ENCODE data around the gene STK40.

Gene STK40

DNA sequence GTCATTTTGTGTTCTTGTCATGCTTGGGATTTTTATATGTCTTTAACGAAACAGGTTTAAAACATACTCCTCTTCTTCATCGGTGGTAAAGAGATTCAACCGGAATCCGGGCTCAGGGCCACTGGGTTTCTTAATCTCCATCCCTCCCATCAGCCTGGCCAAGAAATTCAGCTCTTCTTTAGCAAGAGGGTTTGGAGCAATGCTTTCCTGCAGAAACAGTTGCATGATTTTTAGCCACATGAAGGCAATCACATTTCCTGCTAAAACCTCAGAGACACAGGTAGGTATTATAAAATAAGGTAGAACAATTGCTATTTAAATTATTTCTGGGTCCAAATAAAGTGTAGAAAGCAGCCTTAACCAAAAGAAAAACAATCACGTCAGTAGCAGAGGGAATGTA, 34.7 kb upstream of the STK40 start:
- TF ChIP-seq, protein P1, sequence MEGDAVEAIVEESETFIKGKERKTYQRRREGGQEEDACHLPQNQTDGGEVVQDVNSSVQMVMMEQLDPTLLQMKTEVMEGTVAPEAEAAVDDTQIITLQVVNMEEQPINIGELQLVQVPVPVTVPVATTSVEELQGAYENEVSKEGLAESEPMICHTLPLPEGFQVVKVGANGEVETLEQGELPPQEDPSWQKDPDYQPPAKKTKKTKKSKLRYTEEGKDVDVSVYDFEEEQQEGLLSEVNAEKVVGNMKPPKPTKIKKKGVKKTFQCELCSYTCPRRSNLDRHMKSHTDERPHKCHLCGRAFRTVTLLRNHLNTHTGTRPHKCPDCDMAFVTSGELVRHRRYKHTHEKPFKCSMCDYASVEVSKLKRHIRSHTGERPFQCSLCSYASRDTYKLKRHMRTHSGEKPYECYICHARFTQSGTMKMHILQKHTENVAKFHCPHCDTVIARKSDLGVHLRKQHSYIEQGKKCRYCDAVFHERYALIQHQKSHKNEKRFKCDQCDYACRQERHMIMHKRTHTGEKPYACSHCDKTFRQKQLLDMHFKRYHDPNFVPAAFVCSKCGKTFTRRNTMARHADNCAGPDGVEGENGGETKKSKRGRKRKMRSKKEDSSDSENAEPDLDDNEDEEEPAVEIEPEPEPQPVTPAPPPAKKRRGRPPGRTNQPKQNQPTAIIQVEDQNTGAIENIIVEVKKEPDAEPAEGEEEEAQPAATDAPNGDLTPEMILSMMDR (IDR thresholded peaks at IDR 0.05; ENCODE audit: extremely low read depth, insufficient read depth, missing control alignments), result no peak
- DNase-seq (ENCODE audit: low spot score), result no peak
- in situ Hi-C loops (cut with MboI; ENCODE audit: low pct_unique_long_range_greater_than_20kb, low sequenced_read_pairs, unreplicated experiment), result loop anchor here (25.0 kb wide), 1 partner anchor 283 kb away; the partner anchor contains the start of genes COL8A2 and TRAPPC3

DNA sequence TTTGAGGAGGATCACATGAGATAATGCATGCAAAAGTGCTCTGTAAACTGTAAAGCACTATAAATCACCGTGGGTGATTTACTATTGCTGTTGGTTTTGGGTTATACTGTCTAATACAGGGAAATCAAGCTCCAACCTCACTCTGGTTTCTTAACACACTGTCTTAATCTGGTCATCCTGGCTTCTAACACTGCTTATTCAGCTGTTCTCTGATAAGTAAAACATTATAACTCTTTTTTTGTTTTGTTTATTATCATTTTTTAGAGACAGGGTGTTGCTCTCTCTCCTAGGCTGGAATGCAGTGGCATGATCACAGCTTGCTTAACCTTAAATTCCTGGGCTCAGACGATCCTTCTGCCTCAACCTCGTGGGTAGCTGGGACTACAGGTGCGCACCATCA, 33.8 kb upstream of the STK40 start:
- TF ChIP-seq, protein P1 (IDR thresholded peaks at IDR 0.05; ENCODE audit: extremely low read depth, insufficient read depth, missing control alignments), result no peak
- in situ Hi-C loops (cut with MboI; ENCODE audit: low pct_unique_long_range_greater_than_20kb, low sequenced_read_pairs, unreplicated experiment), result loop anchor here (25.0 kb wide), 1 partner anchor 282 kb away; the partner anchor contains the start of genes COL8A2 and TRAPPC3

DNA sequence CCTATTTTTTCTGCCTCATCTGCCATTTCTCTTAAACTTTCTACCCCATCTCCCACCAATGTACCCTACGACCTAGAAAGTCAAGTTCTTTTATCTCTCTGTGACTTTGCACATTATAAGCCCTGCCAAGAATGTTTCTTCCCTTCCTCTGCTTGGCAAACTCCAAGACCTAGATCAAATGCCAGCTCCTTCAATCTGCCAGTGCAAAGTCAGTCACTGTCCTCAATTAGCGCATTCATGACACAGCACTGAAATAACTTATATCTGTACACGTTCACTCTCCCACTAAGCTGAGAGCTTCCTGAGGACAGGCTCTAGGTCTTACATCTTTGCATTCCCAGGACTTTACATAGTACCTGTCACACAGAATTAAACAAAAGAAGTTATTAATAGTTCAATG, 33.4 kb upstream of the STK40 start:
- TF ChIP-seq, protein P1 (IDR thresholded peaks at IDR 0.05; ENCODE audit: extremely low read depth, insufficient read depth, missing control alignments), result no peak
- no peak for DNase-seq (ENCODE audit: low spot score)
- in situ Hi-C loops (cut with MboI; ENCODE audit: low pct_unique_long_range_greater_than_20kb, low sequenced_read_pairs, unreplicated experiment), result loop anchor here (25.0 kb wide), 1 partner anchor 282 kb away; the partner anchor contains the start of genes COL8A2 and TRAPPC3

More for the DNA sequence above, 33.8 kb upstream of the STK40 start:
- no peak for DNase-seq (ENCODE audit: low spot score)

DNA sequence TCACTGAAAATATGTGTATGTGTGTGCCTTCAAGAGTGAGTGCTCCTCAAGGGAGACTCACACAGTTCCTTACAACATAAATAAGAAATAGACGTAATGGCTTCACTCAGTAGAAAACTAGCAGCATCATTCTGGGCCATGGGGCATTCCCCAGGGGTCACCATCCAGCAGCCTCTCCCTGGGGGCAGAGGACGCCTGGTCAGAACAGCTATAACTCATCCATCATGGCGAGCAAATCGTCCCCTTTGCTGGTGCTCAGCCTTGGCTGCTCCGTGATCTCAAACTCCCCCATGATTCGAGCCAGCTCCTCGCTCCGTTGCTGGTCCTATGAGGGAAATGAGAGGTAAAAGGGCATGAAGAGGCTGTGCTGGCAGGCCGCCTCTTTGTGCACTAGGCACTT, 32.2 kb upstream of the STK40 start:
- TF ChIP-seq, protein P1 (IDR thresholded peaks at IDR 0.05; ENCODE audit: extremely low read depth, insufficient read depth, missing control alignments), result no peak
- no peak for DNase-seq (ENCODE audit: low spot score)
- in situ Hi-C loops (cut with MboI; ENCODE audit: low pct_unique_long_range_greater_than_20kb, low sequenced_read_pairs, unreplicated experiment), result loop anchor here (25.0 kb wide), 1 partner anchor 281 kb away; the partner anchor contains the start of genes COL8A2 and TRAPPC3

DNA sequence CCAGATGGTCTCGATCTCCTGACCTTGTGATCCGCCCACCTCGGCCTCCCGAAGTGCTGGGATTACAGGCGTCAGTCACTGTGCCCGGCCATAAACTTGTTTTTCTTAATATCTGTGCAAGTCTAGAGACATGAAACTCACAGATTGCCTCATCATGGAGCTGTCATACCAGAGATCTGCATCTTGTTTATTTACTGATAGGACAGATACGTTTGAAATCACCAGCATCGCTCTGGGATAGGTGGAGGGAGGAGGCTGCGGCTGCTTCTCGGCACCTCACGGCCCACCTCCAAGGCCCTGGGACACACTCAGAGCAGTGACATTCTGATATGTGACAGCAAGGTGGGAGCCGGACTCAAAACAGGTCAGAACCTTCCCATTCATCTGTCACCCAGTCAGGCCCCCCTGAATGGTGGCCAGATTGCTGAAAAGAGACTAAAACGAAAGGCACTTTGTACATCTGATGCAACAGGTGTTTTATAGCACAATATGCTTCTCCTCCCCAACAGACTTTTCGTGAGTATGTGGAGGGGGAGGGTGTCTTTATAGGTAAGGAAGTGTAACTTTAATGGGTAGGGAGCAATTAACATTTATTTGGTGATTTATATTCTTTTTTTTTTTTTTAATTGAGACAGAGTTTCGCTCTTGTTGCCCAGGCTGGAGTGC, 30.1 kb upstream of the STK40 start:
- in situ Hi-C loops (cut with MboI; ENCODE audit: low pct_unique_long_range_greater_than_20kb, low sequenced_read_pairs, unreplicated experiment), result loop anchor here (25.0 kb wide), 1 partner anchor 278 kb away; the partner anchor contains the start of genes COL8A2 and TRAPPC3
- DNase-seq (ENCODE audit: low spot score), result no peak
- TF ChIP-seq, protein P1 (IDR thresholded peaks at IDR 0.05; ENCODE audit: extremely low read depth, insufficient read depth, missing control alignments), result no peak

DNA sequence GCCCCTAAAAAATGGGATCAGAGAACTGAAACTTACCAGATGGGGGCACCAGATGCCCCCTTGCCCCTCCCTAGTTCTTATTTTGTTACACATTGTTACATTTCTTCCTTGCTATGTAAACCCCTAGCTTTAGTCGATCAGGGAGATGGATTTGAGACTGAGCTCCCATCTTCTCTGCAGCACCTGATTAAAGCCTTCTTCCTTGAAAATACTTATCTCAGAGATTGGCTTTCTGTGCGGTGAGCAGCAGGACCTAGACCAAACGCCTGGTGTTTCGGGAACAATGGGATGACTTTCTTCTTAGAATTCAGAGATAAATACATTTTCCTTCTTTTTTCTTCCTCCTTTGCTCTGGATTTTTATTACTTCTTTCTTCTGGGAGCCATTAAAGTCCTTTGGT, 28.7 kb upstream of the STK40 start:
- in situ Hi-C loops (cut with MboI; ENCODE audit: low pct_unique_long_range_greater_than_20kb, low sequenced_read_pairs, unreplicated experiment), result loop anchor here (25.0 kb wide), 1 partner anchor 277 kb away; the partner anchor contains the start of genes COL8A2 and TRAPPC3
- DNase-seq (ENCODE audit: low spot score), result no peak

More for the DNA sequence above, 28.7 kb upstream of the STK40 start:
- TF ChIP-seq, protein P1 (IDR thresholded peaks at IDR 0.05; ENCODE audit: extremely low read depth, insufficient read depth, missing control alignments), result no peak
